GM12801 (cell line): ENCODE results near the gene MCEMP1.

Source experiments
- TF ChIP-seq, protein P1 (sequence below): IDR thresholded peaks from one replicate; pipeline ENCODE4 v1.5.1; 2011; ENCODE audit warnings: control low read depth; ENCODE audit not compliant: insufficient read length; ENCODE audit errors: extremely low read depth

Gene MCEMP1

GRCh38 chr19:7641290-7642276 is 35.3 kb upstream of the MCEMP1 start:
- TF ChIP-seq, protein P1, sequence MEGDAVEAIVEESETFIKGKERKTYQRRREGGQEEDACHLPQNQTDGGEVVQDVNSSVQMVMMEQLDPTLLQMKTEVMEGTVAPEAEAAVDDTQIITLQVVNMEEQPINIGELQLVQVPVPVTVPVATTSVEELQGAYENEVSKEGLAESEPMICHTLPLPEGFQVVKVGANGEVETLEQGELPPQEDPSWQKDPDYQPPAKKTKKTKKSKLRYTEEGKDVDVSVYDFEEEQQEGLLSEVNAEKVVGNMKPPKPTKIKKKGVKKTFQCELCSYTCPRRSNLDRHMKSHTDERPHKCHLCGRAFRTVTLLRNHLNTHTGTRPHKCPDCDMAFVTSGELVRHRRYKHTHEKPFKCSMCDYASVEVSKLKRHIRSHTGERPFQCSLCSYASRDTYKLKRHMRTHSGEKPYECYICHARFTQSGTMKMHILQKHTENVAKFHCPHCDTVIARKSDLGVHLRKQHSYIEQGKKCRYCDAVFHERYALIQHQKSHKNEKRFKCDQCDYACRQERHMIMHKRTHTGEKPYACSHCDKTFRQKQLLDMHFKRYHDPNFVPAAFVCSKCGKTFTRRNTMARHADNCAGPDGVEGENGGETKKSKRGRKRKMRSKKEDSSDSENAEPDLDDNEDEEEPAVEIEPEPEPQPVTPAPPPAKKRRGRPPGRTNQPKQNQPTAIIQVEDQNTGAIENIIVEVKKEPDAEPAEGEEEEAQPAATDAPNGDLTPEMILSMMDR: no peak

GRCh38 chr19:7642295-7643030 is 34.4 kb upstream of the MCEMP1 start:
- TF ChIP-seq, protein P1: no peak

GRCh38 chr19:7643031-7643415 is 33.9 kb upstream of the MCEMP1 start:
- TF ChIP-seq, protein P1: no peak

GRCh38 chr19:7644550-7644877 is 32.4 kb upstream of the MCEMP1 start:
- TF ChIP-seq, protein P1: no peak

DNA sequence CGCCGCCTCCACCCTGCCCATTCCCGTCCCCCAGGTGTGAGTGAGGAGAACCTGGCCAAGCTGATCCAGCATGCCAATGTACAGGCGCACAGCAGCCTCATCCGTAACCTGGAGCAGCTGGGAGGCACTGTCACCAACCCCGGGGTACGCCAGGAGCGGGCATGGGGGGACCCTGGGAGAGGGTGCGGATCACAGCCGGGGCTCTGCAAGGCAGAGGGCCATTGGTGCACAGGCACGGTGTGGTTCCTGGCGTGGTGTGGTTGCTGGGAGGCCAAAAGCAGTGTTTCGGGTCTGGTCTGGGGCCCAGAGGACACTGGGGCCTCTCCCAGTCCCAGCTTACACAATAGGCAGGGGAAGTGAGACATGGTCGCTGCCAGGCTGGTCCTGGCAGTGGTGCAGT is 31.7 kb upstream of the MCEMP1 start:
- TF ChIP-seq, protein P1: no peak

DNA sequence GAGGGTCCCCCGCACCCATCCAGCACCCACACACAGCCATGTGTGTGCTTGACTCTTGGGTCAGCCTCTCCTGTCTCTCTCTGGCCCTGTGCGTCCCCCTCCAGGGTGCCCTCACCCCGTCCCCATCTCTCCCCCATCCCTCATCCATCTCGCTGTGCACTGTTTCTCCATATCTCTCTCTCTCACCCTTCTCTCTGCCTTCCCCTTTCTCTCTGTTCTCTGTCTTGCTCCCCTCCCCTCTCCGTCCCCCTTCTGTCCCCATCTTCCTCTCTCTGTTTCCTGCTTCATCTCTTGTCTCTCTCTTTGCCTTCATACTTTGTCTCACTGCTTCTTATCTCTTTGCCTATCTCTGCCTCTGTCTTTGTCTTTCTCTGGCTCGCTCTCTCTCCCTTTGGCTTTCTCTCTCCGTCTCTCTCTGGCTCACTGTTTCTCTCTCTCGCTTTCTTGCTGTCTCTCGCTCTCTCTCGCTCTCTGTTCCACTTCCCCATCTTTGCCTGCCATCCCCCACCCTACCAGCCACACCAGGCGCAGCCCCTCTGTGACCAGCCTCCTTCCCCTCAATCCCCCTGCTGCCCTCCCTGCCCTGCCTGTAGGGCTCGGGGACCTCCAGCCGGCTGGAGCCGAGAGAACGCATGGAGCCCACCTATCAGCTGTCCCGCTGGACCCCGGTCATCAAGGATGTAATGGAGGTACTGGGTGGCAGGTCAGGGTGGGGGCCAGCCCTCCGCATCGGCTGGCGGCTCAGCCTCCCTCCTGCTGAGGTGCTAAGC is 31.0 kb upstream of the MCEMP1 start:
- TF ChIP-seq, protein P1: no peak

- TF ChIP-seq, protein P1: no peak
Measured at GRCh38 chr19:7646426-7646700, 30.5 kb upstream of the MCEMP1 start.
